Measurements from ENCODE around the gene SPIN2B. TPM values are rescaled to one million over a fixed set of nuclear protein-coding genes. Genes with fewer than 3 reads are reported as not detected.

SPIN2B gene
- total and polyA plus RNA-seq, 2 of the 4 experiments (the other 2 are of a cell fraction) = 3.0 to 9.3 TPM

DNA sequence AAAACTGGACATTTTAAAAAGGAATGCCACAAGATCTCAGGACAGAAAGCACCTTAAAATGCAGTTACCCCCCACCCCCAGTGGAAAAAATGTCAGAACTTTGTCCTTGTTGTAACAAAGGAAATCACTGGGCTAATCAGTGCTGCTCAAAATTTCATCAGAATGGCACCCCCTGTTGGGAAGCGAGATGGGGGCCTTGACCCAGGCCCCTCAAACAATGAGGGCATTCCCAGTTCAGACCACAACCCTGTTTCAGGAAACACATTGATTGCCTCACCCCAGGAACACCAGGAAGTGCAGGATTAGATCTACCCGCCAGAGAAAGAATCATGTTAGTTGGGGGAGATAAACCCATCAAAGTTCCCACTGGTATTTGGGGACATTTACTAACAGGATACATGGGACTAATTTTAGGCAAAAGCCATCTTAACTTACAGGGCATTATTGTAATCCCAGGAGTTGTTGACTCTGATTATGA lies 16.4 kb downstream of the SPIN2B start:
- no peak overlapping the region for H3K4me3 ChIP-seq (ENCODE audit: insufficient read depth, low read depth, low read length)
- H2BK5ac ChIP-seq (ENCODE audit: low read depth, low read length, poor library complexity, severe bottlenecking) = no peak overlapping the region
- H2AK9ac ChIP-seq (replicated peaks; ENCODE audit: low read depth, low read length, poor library complexity) = no peak overlapping the region
- dilution Hi-C loops (cut with HindIII; ENCODE audit: low sequenced_read_pairs, unreplicated experiment) = no loop called here
- no peak overlapping the region for H3K23ac ChIP-seq (ENCODE audit: low read depth, low read length)
- no peak overlapping the region for H3K4ac ChIP-seq (ENCODE audit: low read depth, low read length)
- H4K5ac ChIP-seq (ENCODE audit: low read depth, low read length) = no peak overlapping the region
- H2AK5ac ChIP-seq (ENCODE audit: low read depth, low read length) = no peak overlapping the region
- no peak overlapping the region for H3K14ac ChIP-seq (replicated peaks; ENCODE audit: low read depth, low read length)
- intact Hi-C loops (cut with micrococcal nuclease) = no loop called here
- H3K4me2 ChIP-seq (ENCODE audit: low read depth, low read length) = no peak overlapping the region
- H3K4me1 ChIP-seq (ENCODE audit: control insufficient read depth, insufficient read depth, low read length) = no peaks in the 10 kb centered on the region
- H3K27ac ChIP-seq (ENCODE audit: insufficient read depth, low read length) = no peak overlapping the region
- H3K9me3 ChIP-seq (ENCODE audit: control insufficient read depth, insufficient read depth, low read length) = no peaks in the 10 kb centered on the region
- H3K9ac ChIP-seq (ENCODE audit: low read depth, low read length) = no peak overlapping the region
- DNase-seq (no peak), ATAC-seq (ENCODE audit: low read depth) (no peak)
- in situ Hi-C loops (cut with MboI; ENCODE audit: low sequenced_read_pairs) = loop anchor here (25.0 kb wide), 1 partner anchor 293 kb away; no protein-coding TSS in a partner anchor
- CTCF ChIA-PET = no interaction called here
- H4K8ac ChIP-seq (ENCODE audit: low read depth in 2 of 2, low read length in 2 of 2) = no peak overlapping the region
- no peak overlapping the region for H2BK120ac ChIP-seq (ENCODE audit: low read depth, low read length)
- TF ChIP-seq MAZ (IDR thresholded peaks at IDR 0.05; ENCODE audit: borderline replicate concordance, low read depth, low read length) (no peak), RAD21 (IDR thresholded peaks at IDR 0.05; ENCODE audit: low read length) (no peak), BHLHE40 (IDR thresholded peaks at IDR 0.05; ENCODE audit: low read depth, low read length) (no peak), NFE2L2 (IDR thresholded peaks at IDR 0.05; ENCODE audit: low read depth, low read length) (no peak), FOS (IDR thresholded peaks at IDR 0.05; ENCODE audit: low read depth, low read length) (no peak), SMC3 (IDR thresholded peaks at IDR 0.05; ENCODE audit: low read depth, low read length) (no peak), RCOR1 (IDR thresholded peaks at IDR 0.05; ENCODE audit: insufficient replicate concordance, low read length) (no peak), CHD1 (IDR thresholded peaks at IDR 0.05; ENCODE audit: low read depth, low read length) (no peak)
- TF ChIP-seq, protein P1, sequence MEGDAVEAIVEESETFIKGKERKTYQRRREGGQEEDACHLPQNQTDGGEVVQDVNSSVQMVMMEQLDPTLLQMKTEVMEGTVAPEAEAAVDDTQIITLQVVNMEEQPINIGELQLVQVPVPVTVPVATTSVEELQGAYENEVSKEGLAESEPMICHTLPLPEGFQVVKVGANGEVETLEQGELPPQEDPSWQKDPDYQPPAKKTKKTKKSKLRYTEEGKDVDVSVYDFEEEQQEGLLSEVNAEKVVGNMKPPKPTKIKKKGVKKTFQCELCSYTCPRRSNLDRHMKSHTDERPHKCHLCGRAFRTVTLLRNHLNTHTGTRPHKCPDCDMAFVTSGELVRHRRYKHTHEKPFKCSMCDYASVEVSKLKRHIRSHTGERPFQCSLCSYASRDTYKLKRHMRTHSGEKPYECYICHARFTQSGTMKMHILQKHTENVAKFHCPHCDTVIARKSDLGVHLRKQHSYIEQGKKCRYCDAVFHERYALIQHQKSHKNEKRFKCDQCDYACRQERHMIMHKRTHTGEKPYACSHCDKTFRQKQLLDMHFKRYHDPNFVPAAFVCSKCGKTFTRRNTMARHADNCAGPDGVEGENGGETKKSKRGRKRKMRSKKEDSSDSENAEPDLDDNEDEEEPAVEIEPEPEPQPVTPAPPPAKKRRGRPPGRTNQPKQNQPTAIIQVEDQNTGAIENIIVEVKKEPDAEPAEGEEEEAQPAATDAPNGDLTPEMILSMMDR (conservative IDR thresholded peaks at IDR 0.05; ENCODE audit: low read depth, low read length) = no peak
- TF ChIP-seq, protein P2, sequence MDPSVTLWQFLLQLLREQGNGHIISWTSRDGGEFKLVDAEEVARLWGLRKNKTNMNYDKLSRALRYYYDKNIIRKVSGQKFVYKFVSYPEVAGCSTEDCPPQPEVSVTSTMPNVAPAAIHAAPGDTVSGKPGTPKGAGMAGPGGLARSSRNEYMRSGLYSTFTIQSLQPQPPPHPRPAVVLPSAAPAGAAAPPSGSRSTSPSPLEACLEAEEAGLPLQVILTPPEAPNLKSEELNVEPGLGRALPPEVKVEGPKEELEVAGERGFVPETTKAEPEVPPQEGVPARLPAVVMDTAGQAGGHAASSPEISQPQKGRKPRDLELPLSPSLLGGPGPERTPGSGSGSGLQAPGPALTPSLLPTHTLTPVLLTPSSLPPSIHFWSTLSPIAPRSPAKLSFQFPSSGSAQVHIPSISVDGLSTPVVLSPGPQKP (IDR thresholded peaks at IDR 0.05; ENCODE audit: borderline replicate concordance, low read depth, low read length) = no peak
- H4K20me1 ChIP-seq (ENCODE audit: insufficient read depth, low read length) = no peaks in the 10 kb centered on the region
- H2BK15ac ChIP-seq (ENCODE audit: low read depth, low read length) = no peak overlapping the region
- no peak overlapping the region for H4K91ac ChIP-seq (ENCODE audit: insufficient read depth, low read depth, low read length)
- H3K18ac ChIP-seq (ENCODE audit: low read depth, low read length) = no peak overlapping the region
- WGBS, 2 experiments (ENCODE audit: extremely low coverage in 2 of 2, insufficient read length in 1 of 2) = no CpG with 5 or more reads among the region's 2 CpGs
- no peaks in the 10 kb centered on the region for H3K36me3 ChIP-seq (ENCODE audit: control insufficient read depth, insufficient read depth, low read length)
- no peak overlapping the region for H3K56ac ChIP-seq (ENCODE audit: extremely low read depth, insufficient read depth, low read length)
- no peak overlapping the region for H2AFZ ChIP-seq (replicated peaks; ENCODE audit: low read length, poor library complexity)
- no peak overlapping the region for H2BK20ac ChIP-seq (ENCODE audit: low read depth, low read length)
- H3K79me1 ChIP-seq (ENCODE audit: low read depth in 1 of 2, low read length in 2 of 2) = no peaks in the 10 kb centered on the region
- H3K27me3 ChIP-seq (ENCODE audit: control insufficient read depth, insufficient read depth, low read length) = no peaks in the 10 kb centered on the region
- H3K9me1 ChIP-seq (ENCODE audit: insufficient read depth, low read length) = no peaks in the 10 kb centered on the region
- BruUV-seq (replicated peaks) = no TSS peak
- POLR2A ChIA-PET (ENCODE audit: unreplicated experiment) = no interaction called here

Data from IMR-90 (cell line).